GM18505 (cell line): ENCODE results near the gene CCDC152.

ENCODE experiments used
- ATAC-seq: cut with Tn5 transposase; IDR thresholded peaks from one replicate; pipeline ENCODE4 v1.9.1; 2021; ENCODE audit not compliant: unreplicated experiment
- POLR2A ChIP-seq: IDR thresholded peaks from 4 replicates; pipeline ENCODE4 v1.6.1; 2011; ENCODE audit warnings: borderline replicate concordance; ENCODE audit not compliant: insufficient read depth, insufficient read length; ENCODE audit errors: extremely low read depth

Gene CCDC152

DNA sequence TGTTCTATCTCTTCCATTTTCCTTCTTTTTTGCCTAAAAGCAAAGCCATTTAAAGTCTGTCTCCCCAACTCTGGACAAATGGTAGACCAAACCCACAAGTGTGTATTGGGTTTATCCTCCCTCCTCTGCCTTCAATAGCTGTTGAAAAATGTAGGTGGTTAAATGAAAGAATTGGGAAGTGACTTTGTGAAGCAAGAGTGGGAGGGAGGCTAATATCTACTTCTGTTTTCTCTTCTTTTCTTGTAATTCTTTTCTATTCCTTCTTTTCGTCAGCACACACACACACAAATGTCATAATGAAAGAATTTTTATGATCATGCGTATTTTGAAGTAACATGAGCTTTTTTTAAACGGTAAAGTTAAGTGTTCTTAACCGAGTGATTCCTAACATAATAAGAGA, 3.8 kb downstream of the CCDC152 start:
- no peak for ATAC-seq
- no peak for TF ChIP-seq POLR2A

DNA sequence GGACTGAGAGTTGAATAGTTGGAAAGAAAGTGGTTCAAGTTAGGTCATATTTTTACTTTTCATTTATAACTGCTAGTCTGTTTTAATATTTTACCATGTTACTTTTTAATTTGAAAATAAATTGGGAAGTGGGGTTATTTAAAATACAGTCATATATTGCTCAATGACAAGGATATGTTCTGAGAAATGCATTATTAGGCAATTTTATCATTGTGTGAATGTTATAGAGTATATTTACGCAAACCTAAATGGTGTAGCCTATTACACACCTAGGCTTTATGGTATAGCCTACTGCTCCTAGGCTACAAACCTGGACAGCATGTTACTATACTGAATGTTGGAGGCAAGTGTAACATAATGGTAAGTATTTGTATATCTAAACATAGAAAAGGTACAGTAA, 5.2 kb downstream of the CCDC152 start:
- TF ChIP-seq POLR2A, result no peak
- ATAC-seq, result no peak

DNA sequence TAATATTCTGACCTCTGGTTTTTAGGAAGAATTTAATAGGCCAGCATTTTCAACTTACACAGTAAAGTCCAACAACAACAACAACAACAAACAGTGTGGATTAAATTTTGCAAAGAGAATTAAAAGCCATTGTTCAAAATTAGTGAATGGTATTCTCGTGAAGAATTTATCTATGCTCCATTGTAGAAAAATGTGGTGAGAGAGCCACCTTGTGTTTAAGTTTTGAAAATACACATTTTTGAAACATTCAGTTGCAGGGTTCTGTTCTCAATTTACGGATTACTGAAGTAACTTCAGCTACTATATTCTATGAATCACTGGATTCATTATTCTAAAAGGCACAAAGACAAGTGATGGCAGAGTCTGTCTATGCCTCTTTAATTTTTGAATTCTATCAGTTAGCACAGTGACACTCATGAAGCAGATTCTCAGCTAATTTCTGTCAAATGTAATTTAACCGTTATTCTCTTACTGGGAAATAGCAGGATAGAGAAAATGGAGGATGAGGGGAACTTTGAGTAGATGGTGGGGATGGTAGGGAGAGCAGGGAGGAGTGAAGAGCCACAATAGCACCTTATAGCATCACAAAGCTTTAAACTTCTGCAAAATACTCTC, 11.0 kb downstream of the CCDC152 start:
- no peak for ATAC-seq
- TF ChIP-seq POLR2A, result no peak

GRCh38 chr5:42768106-42768504, 11.5 kb downstream of the CCDC152 start:
- no peak for ATAC-seq
- TF ChIP-seq POLR2A, result no peak

DNA sequence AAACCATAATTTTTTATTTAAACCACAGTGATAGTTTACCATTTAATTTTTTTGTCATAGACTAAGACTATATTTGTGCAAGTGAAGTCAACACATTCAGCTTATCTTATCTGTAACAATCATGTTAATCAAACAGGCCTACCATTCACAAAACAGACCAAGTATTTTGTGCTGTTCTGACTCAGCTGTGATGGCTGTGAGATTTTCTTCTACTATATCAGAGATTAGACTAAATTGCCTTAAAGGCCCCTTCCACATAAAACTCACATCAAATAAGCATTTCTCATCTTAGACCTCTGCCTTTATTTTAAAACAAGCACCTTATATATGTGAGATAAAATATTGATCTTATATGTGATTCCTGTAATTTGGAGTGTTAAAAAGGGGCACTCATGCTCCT, 13.4 kb downstream of the CCDC152 start:
- no peak for TF ChIP-seq POLR2A
- no peak for ATAC-seq

GRCh38 chr5:42772265-42772993, 15.8 kb downstream of the CCDC152 start:
- TF ChIP-seq POLR2A, result no peak
- ATAC-seq, result no peak

- peak; percentile 47 for ATAC-seq
- TF ChIP-seq POLR2A, result no peak
These were observed 22.5 kb downstream of the CCDC152 start for GRCh38 chr5:42779083-42779482.

- no peak for ATAC-seq
- TF ChIP-seq POLR2A, result no peak
These were observed 25.0 kb downstream of the CCDC152 start for GRCh38 chr5:42781584-42781983.

- ATAC-seq, result no peak
- no peak for TF ChIP-seq POLR2A
These were observed 27.5 kb downstream of the CCDC152 start for GRCh38 chr5:42784132-42784531.

- ATAC-seq, result no peak
- TF ChIP-seq POLR2A, result no peak
These were observed 29.1 kb downstream of the CCDC152 start for GRCh38 chr5:42785756-42786155.

DNA sequence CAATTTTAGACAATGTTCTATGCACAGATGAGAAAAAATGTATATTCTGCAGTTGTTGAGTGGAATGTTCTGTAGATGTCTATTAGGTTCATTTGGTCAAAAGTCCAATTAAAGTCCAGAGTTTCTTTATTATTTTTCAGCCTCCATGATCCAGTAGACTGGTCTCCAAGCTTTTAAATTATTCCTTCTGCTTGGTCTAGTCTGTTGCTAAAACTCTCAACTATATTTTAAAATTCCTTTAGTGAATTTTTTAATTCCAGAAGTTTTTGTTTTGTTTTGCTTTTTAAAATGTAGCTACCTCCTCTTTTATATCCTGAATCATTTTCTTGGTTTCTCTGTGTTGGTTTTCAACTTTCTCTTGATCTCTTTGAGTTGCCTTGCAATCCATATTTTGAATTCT, 30.5 kb downstream of the CCDC152 start:
- no peak for ATAC-seq
- no peak for TF ChIP-seq POLR2A

- ATAC-seq, result no peak
- no peak for TF ChIP-seq POLR2A
These were observed 31.2 kb downstream of the CCDC152 start for GRCh38 chr5:42787845-42788244.

DNA sequence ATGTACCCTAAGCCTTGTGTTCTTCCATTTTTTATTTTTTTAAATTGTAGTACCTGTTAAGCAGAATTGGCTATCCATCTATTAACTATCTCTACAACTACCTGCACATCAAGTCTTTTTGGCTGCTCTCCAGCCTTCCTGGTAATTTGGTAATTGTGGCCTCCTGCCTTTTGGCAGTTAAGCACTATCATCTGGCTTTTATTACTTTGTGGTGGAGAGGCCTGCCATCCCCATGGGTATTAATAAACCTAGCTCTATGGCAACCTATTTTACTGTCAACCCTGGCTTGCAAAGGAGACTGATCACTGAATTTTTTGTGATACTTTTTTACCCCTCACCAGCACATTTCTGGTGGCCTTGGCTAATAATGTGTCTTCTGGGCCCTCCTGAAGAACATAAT, 34.5 kb downstream of the CCDC152 start:
- ATAC-seq, result no peak

More for the DNA sequence above, 34.5 kb downstream of the CCDC152 start:
- TF ChIP-seq POLR2A, result no peak
